Fibroblast of the aortic adventitia (primary cell): ENCODE results near the gene FRMD1. TPM values are rescaled to one million over a fixed set of nuclear protein-coding genes. Genes with fewer than 3 reads are reported as not detected.

ENCODE experiments used
- DNase-seq: peaks from one replicate; pipeline ENCODE4 v3.0.0-alpha.2; 2010; ENCODE audit warnings: low read depth
- H3K4me3 ChIP-seq: 2 replicates; pipeline ENCODE4 v1.5.1; 2011; ENCODE audit warnings: low read depth, mild to moderate bottlenecking, control low read depth, low read length, moderate library complexity
- total RNA-seq: library from RNA; depleted of rRNA; stranded (reverse); fragments of >200 nt; gene quantifications from 2 replicates; pipeline ENCODE4 v1.2.3, GENCODE V29; 2012; ENCODE audit warnings: low replicate concordance
- TF ChIP-seq, protein P1 (sequence below): IDR thresholded peaks from 2 replicates; pipeline ENCODE4 v1.5.1; 2011; ENCODE audit warnings: mild to moderate bottlenecking, low read length, control low read depth, inconsistent platforms; ENCODE audit not compliant: insufficient read depth

The FRMD1 gene
- total RNA-seq, 1 donor = not detected

DNA sequence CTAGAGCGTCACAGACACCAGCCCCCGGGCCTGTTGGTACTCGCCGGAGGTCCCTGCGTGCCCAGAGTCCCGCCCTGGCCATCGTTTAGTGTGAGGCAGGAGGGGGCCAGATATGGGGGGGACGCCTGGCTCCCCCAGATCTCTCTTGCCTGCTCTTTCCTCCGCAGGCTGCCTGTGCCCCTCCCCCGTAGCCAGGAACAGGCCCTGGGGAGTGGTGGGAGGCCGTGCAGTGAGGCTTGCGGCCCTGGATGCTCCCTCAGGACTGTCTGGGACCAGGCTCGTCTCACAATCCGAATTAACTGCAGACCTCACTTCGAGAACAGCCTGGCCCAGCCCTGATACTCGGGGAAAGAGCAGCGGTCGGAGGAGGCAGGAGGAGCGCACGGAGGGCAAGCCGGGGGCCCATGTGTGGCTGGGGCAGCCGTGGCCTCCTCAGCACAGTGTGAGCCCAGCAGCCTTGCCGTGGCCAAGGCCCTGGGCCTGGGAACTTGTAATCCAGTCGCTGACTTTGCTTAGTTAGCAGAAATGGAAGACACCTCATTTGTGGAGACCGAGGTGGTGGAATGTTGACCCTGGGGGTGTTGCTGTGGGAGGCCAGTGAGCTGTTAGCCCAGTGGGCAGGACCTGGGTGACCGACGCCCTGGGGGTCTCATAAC lies 28.7 kb downstream of the FRMD1 start:
- no peak overlapping the region for H3K4me3 ChIP-seq
- DNase-seq = no peak
- TF ChIP-seq, protein P1, sequence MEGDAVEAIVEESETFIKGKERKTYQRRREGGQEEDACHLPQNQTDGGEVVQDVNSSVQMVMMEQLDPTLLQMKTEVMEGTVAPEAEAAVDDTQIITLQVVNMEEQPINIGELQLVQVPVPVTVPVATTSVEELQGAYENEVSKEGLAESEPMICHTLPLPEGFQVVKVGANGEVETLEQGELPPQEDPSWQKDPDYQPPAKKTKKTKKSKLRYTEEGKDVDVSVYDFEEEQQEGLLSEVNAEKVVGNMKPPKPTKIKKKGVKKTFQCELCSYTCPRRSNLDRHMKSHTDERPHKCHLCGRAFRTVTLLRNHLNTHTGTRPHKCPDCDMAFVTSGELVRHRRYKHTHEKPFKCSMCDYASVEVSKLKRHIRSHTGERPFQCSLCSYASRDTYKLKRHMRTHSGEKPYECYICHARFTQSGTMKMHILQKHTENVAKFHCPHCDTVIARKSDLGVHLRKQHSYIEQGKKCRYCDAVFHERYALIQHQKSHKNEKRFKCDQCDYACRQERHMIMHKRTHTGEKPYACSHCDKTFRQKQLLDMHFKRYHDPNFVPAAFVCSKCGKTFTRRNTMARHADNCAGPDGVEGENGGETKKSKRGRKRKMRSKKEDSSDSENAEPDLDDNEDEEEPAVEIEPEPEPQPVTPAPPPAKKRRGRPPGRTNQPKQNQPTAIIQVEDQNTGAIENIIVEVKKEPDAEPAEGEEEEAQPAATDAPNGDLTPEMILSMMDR = no peak

DNA sequence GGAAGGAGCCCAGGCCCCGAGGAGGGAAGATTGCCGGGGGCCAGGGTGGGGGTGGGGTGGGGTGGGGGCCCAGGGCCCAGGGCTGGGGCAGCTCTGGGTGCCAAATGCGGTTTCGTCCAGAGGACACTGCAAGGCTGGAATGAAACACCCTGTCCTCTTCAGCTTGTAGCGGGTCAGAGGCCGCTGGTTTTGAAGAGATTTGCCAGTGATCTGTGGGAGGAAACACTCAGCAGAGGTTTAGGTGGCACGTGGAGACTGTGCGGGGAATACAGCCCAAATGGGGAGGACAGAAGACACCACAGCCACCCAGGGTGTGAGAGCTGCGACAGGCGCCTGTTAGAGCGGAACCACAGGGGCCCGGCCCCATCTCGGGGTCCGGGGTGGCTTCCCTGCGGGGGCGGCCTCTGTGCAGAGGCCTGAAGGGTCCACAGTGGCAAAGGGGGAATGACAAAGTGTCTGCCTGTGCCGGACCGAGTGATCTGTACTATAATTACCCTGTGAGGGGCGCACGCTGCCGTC lies 29.2 kb downstream of the FRMD1 start:
- H3K4me3 ChIP-seq = no peak overlapping the region
- TF ChIP-seq, protein P1 = no peak

DNA sequence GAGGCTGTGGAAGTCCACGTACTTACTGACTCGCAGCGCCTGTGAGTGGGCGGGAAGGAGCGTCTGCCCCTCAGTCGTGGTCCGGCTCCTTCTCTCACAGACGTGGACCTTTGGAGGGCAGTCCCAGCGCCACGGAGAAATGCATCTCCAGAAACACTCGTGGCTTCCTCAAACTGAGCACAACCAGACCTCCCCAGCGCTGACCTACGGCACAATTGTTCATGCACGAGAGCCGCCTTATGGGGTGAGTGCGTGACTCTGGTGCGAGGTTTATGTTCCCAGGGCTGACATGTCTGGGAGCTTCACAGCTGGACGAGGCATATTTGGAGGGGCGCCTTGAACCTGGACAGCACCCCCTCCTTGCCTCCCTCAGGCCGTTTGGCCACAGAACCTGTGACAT lies 29.7 kb downstream of the FRMD1 start:
- no peak for DNase-seq
- TF ChIP-seq, protein P1 = no peak
- H3K4me3 ChIP-seq = no peak overlapping the region

More for the DNA sequence above, 29.2 kb downstream of the FRMD1 start:
- DNase-seq = no peak

DNA sequence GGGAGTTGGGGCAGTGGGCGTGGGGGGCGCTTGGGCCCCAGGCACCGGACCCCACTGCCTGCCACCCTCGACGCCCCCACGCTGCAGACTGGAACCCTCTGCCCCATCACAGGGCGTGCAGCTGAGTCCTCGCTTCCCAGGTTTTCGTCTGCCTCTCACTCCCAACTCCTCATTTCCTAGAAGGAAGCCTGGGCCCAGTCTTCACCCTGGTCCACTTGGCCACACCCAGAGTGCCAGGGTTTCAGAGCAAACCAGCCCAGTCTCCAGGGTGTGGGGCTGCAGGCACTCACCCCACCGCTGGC lies 30.3 kb downstream of the FRMD1 start:
- TF ChIP-seq, protein P1 = no peak
- no peak for DNase-seq
- H3K4me3 ChIP-seq = no peak overlapping the region

DNA sequence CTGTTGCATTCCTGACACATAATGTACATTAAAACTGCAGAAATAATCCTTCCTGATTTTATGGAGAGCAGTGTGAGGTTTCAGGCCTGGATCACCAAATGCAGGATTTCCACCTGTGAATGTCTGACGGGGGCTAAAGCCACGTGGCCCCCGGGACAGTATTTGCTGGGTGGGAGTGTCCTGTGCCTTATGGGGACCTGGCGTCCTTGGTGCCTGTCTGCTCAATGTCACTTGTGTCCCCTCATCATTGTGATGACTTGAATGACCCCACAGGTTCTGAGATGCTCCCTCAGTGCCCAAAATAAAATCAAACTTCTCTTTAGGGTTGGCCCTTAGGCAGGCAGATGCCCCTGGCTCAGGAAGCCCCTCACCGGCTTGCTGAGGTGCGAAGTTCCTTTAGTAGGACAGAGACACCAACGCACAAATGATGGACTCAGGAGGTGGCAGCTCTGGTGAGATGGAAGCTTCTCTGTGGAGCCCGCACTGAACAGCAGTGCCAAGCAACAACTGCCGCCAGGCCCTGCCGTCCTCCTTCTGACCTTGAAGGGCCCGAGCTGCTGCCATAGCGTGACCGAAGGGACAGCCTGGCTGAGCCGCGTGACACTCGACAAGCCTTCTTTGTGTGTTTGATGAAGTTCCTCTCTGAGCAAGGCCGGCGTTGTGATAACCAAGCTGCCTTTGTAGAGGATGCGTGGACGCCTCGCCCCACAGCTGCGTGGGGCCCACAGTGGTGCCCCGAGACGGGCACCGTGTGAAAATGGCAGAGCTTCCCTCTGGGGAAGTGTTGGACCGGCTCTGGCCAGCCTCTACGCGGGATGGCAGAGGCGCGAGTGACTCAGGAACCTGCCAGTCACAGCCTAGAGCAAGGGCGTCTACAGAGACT lies 30.9 kb downstream of the FRMD1 start:
- DNase-seq = no peak
- TF ChIP-seq, protein P1 = no peak
- H3K4me3 ChIP-seq = no peak overlapping the region

DNA sequence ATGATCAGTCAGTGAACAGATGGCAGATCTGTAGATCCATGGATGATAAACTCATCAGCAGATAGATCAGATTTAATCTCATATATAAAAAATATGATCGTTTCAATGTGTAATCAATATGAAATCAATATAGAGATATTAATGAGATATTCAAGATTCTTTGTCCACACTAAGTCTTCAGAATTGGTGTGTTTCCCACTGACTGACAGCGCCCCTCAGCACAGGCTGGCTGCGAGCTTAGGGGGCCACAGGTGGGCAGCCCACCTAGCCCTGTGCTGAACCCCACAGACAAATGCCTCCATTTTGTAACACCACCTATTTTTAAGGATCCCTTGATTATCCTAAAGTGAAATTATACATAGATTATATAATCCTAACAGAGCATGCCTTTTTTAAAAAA lies 32.3 kb downstream of the FRMD1 start:
- no peak overlapping the region for H3K4me3 ChIP-seq
- no peak for DNase-seq
- TF ChIP-seq, protein P1 = no peak
